NCI-H1694 treated with DMSO at 0.1 percent for 48 hours (cell line): ENCODE data around the gene PSME3IP1.
"Not testable (repeated sequence)": the region's sequence is repeated elsewhere in the genome, so short reads cannot be mapped to it uniquely, and the experiment has no call there.

ENCODE experiments used
- DNase-seq: peaks from one replicate; lab custom pipeline; 2025; lab: John Stamatoyannopoulos, UW

Gene PSME3IP1

GRCh38 chr16:57185945-57186871 is at the start of gene PSME3IP1, which contains the start of gene RSPRY1:
Gene PSME3IP1, minus strand, starts transcription at chr16:57186039. Its CDS starts 12,185 bp downstream, at chr16:57173854.
Gene RSPRY1, plus strand, starts transcription at chr16:57186329. Its CDS starts 18,330 bp downstream, at chr16:57204659.
- DNase-seq: peak; percentile 96

GRCh38 chr16:57235128-57236021 is 49.5 kb upstream of the PSME3IP1 start:
- DNase-seq: no peak

GRCh38 chr16:57234707-57235092 is 48.9 kb upstream of the PSME3IP1 start:
- DNase-seq: no peak

GRCh38 chr16:57233944-57234706 is 48.3 kb upstream of the PSME3IP1 start:
- DNase-seq: no peak

GRCh38 chr16:57231821-57232350 is 46.0 kb upstream of the PSME3IP1 start:
- no peak for DNase-seq

GRCh38 chr16:57229079-57229478 is 43.2 kb upstream of the PSME3IP1 start:
- DNase-seq: no peak

- DNase-seq: no peak
These were observed 41.1 kb upstream of the PSME3IP1 start for GRCh38 chr16:57226701-57227621.

GRCh38 chr16:57225978-57226377 is 40.1 kb upstream of the PSME3IP1 start:
- DNase-seq: no peak

- DNase-seq: no peak
These were observed 39.0 kb upstream of the PSME3IP1 start for GRCh38 chr16:57224651-57225335.

- DNase-seq: no peak
These were observed 37.2 kb upstream of the PSME3IP1 start for GRCh38 chr16:57223057-57223456.

- DNase-seq: no peak
These were observed 31.1 kb upstream of the PSME3IP1 start for GRCh38 chr16:57216968-57217367.

GRCh38 chr16:57213462-57213861 is 27.6 kb upstream of the PSME3IP1 start:
- no peak for DNase-seq

- no peak for DNase-seq
These were observed 23.9 kb upstream of the PSME3IP1 start for GRCh38 chr16:57209780-57210179.

GRCh38 chr16:57208926-57209325 is 23.1 kb upstream of the PSME3IP1 start:
- DNase-seq: no peak

- DNase-seq: no peak
These were observed 18.8 kb upstream of the PSME3IP1 start for GRCh38 chr16:57204675-57205074.

- no peak for DNase-seq
These were observed 17.6 kb upstream of the PSME3IP1 start for GRCh38 chr16:57203451-57203850.

- DNase-seq: no peak
These were observed 16.5 kb upstream of the PSME3IP1 start for GRCh38 chr16:57202095-57202886.

GRCh38 chr16:57200926-57201325 is 15.1 kb upstream of the PSME3IP1 start:
- not testable (repeated sequence) for DNase-seq

- DNase-seq: not testable (repeated sequence)
These were observed 14.5 kb upstream of the PSME3IP1 start for GRCh38 chr16:57200321-57200720.
